NCI-H526 treated with DMSO at 0.1 percent for 48 hours (cell line): ENCODE results near the gene PTGES3L.
A peak's percentile ranks its signal among the peaks of the same experiment; 100 is the strongest.

Source experiments
- DNase-seq: peaks from one replicate; lab custom pipeline; 2025; lab: John Stamatoyannopoulos, UW

Gene PTGES3L

GRCh38 chr17:42979511-42980273, at the start of gene PTGES3L:
Gene PTGES3L, minus strand, starts transcription at chr17:42980080. Its CDS starts 27 bp downstream, at chr17:42980053.
- peak; percentile 65 for DNase-seq

- DNase-seq: no peak
Observed at GRCh38 chr17:43028221-43028861, 48.5 kb upstream of the PTGES3L start.

- no peak for DNase-seq
Observed at GRCh38 chr17:43027091-43028032, 47.5 kb upstream of the PTGES3L start.

- no peak for DNase-seq
Observed at GRCh38 chr17:43026595-43026994, 46.7 kb upstream of the PTGES3L start.

GRCh38 chr17:43025766-43026537, 46.1 kb upstream of the PTGES3L start:
- DNase-seq: no peak

GRCh38 chr17:43025290-43025657, 45.4 kb upstream of the PTGES3L start:
- no peak for DNase-seq

GRCh38 chr17:43024407-43025289, 44.8 kb upstream of the PTGES3L start, which contains the start of gene RND2:
Gene RND2, plus strand, starts transcription at chr17:43025231. Its CDS starts 117 bp downstream, at chr17:43025348.
- DNase-seq: peak; percentile 87

GRCh38 chr17:43021741-43022512, 42.0 kb upstream of the PTGES3L start, which contains the start of gene VAT1:
Gene VAT1, minus strand, starts transcription at chr17:43022385. Its CDS starts 63 bp downstream, at chr17:43022322.
- peak; percentile 69 for DNase-seq

GRCh38 chr17:43020789-43021740, 41.2 kb upstream of the PTGES3L start:
- no peak for DNase-seq

GRCh38 chr17:43020030-43020621, 40.2 kb upstream of the PTGES3L start:
- DNase-seq: no peak

GRCh38 chr17:43019418-43019817, 39.5 kb upstream of the PTGES3L start:
- DNase-seq: no peak

GRCh38 chr17:43018932-43019331, 39.1 kb upstream of the PTGES3L start:
- no peak for DNase-seq

- no peak for DNase-seq
Observed at GRCh38 chr17:43018008-43018853, 38.4 kb upstream of the PTGES3L start.

GRCh38 chr17:43016216-43016615, 36.3 kb upstream of the PTGES3L start:
- DNase-seq: no peak

- no peak for DNase-seq
Observed at GRCh38 chr17:43015579-43015978, 35.7 kb upstream of the PTGES3L start.

- DNase-seq: no peak
Observed at GRCh38 chr17:43014649-43015542, 35.0 kb upstream of the PTGES3L start.
